Activated CD4-positive, CD25-positive, alpha-beta regulatory T cell treated with anti-CD3 and anti-CD28 coated beads, Interleukin-2, amount 50 U/mL, for 24 hours (primary cell): ENCODE measurements around the gene NUTM1.
"Not testable (repeated sequence)": the region's sequence is repeated elsewhere in the genome, so short reads cannot be mapped to it uniquely, and the experiment has no call there.

Experiments
- ATAC-seq, 2 donors: fragments of 150-1000 bp; cut with Tn5 transposase; one replicate each; pipeline ENCODE4 v1.10.0; 2021; ENCODE audit warnings: mild to moderate bottlenecking in 1 of 2, moderate library complexity in 1 of 2

The NUTM1 gene

GRCh38 chr15:34336991-34337556, 6.0 kb upstream of the NUTM1 start:
- no peak for ATAC-seq

- peak; percentile 70 to 75 for ATAC-seq
These were observed 5.4 kb upstream of the NUTM1 start, which contains the start of gene SLC12A6 for GRCh38 chr15:34337557-34338306. SLC12A6 (minus strand) TSS chr15:34337781; CDS start chr15:34336680, 1,101 bp downstream.

- no peak for ATAC-seq
These were observed 4.8 kb upstream of the NUTM1 start for GRCh38 chr15:34338347-34338746.

GRCh38 chr15:34339946-34340345, 3.2 kb upstream of the NUTM1 start:
- no peak for ATAC-seq

GRCh38 chr15:34341381-34342212, 1.5 kb upstream of the NUTM1 start:
- ATAC-seq: no peak

GRCh38 chr15:34342213-34342736, 840 bp upstream of the NUTM1 start:
- not testable (repeated sequence) for ATAC-seq

- ATAC-seq: no peak
These were observed 5.0 kb downstream of the NUTM1 start for GRCh38 chr15:34347951-34348638.

- ATAC-seq: no peak
These were observed 5.7 kb downstream of the NUTM1 start for GRCh38 chr15:34348735-34349300.

GRCh38 chr15:34349769-34350168, 6.7 kb downstream of the NUTM1 start:
- no peak for ATAC-seq

- ATAC-seq: not testable (repeated sequence)
These were observed 9.9 kb downstream of the NUTM1 start for GRCh38 chr15:34352996-34353395.

GRCh38 chr15:34353627-34354026, 10.5 kb downstream of the NUTM1 start:
- no peak for ATAC-seq

- ATAC-seq: no peak
These were observed 11.2 kb downstream of the NUTM1 start for GRCh38 chr15:34354286-34354685.

GRCh38 chr15:34355241-34355640, 12.1 kb downstream of the NUTM1 start:
- no peak for ATAC-seq

GRCh38 chr15:34357653-34358052, 14.5 kb downstream of the NUTM1 start:
- ATAC-seq: no peak

- no peak for ATAC-seq
These were observed 15.3 kb downstream of the NUTM1 start for GRCh38 chr15:34358367-34358766.

GRCh38 chr15:34358948-34359347, 15.8 kb downstream of the NUTM1 start:
- ATAC-seq: no peak

- no peak for ATAC-seq
These were observed 16.3 kb downstream of the NUTM1 start for GRCh38 chr15:34359416-34359815.

GRCh38 chr15:34360298-34360697, 17.2 kb downstream of the NUTM1 start:
- no peak for ATAC-seq

- ATAC-seq: no peak
These were observed 18.2 kb downstream of the NUTM1 start for GRCh38 chr15:34361278-34361677.

- ATAC-seq: no peak
These were observed 19.1 kb downstream of the NUTM1 start for GRCh38 chr15:34362047-34362773.

GRCh38 chr15:34364041-34364440, 20.9 kb downstream of the NUTM1 start:
- no peak for ATAC-seq
